GM13977 (cell line): Measurements from ENCODE around the gene HP.
"Not testable (repeated sequence)": the region's sequence is repeated elsewhere in the genome, so short reads cannot be mapped to it uniquely, and the experiment has no call there.

Experiments used
- DNase-seq: peaks from one replicate; pipeline ENCODE4 v3.0.0; 2012; ENCODE audit warnings: low spot score
- in situ Hi-C: fragments of 300-500 bp; cut with MboI; formaldehyde crosslinking; loops from one replicate; pipeline ENCODE4 v1.12.0; 2022; ENCODE audit warnings: low sequenced_read_pairs, low pct_unique_long_range_greater_than_20kb, mixed read lengths, inconsistent platforms; ENCODE audit not compliant: unreplicated experiment
- TF ChIP-seq, protein P1 (sequence below): IDR thresholded peaks from 2 replicates; pipeline ENCODE4 v1.5.1; 2012; ENCODE audit warnings: mild to moderate bottlenecking, control low read depth; ENCODE audit not compliant: insufficient read depth; ENCODE audit errors: extremely low read depth, missing control alignments

HP gene

DNA sequence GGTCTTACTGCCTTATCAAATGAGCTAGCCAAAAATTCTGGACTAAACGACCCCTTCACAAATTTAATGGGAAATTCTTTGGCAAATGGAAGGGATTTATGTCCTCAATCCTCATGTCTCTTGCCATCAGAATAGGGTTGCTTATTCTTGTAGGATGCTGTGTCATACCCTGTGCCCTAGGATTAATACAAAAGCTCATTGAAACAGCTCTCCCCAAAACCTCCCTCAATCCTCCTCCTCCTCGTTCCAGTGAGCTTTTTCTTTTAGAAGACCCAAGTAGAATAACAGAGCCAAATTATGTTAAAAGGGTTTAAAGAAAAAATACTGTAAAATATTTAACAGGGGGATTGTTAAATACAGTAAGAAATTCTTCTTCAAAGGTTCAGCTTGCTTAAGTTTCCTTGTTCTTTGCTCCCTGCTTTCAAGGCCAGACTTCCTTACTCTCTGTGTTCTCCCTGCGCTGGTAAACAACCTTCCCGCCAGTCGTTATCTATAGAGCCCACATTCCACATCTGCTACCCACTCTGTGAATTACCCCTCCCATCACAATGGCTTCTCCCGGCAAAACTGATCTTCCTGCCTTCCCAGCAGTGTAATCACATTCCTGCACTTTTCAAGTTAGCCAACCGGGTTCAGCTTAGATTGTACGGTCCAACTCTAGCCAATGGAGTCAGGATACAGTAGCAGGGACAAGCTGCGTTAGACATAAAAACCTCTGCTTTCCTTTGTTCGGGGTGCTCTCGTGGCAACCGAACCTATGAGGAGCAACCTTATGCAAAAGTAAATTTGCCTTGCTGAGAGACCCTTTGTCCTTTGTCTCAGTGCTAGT, 18.4 kb downstream of the HP start:
- in situ Hi-C loops: no loop called here
- TF ChIP-seq, protein P1, sequence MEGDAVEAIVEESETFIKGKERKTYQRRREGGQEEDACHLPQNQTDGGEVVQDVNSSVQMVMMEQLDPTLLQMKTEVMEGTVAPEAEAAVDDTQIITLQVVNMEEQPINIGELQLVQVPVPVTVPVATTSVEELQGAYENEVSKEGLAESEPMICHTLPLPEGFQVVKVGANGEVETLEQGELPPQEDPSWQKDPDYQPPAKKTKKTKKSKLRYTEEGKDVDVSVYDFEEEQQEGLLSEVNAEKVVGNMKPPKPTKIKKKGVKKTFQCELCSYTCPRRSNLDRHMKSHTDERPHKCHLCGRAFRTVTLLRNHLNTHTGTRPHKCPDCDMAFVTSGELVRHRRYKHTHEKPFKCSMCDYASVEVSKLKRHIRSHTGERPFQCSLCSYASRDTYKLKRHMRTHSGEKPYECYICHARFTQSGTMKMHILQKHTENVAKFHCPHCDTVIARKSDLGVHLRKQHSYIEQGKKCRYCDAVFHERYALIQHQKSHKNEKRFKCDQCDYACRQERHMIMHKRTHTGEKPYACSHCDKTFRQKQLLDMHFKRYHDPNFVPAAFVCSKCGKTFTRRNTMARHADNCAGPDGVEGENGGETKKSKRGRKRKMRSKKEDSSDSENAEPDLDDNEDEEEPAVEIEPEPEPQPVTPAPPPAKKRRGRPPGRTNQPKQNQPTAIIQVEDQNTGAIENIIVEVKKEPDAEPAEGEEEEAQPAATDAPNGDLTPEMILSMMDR: no peak
- no peak for DNase-seq

DNA sequence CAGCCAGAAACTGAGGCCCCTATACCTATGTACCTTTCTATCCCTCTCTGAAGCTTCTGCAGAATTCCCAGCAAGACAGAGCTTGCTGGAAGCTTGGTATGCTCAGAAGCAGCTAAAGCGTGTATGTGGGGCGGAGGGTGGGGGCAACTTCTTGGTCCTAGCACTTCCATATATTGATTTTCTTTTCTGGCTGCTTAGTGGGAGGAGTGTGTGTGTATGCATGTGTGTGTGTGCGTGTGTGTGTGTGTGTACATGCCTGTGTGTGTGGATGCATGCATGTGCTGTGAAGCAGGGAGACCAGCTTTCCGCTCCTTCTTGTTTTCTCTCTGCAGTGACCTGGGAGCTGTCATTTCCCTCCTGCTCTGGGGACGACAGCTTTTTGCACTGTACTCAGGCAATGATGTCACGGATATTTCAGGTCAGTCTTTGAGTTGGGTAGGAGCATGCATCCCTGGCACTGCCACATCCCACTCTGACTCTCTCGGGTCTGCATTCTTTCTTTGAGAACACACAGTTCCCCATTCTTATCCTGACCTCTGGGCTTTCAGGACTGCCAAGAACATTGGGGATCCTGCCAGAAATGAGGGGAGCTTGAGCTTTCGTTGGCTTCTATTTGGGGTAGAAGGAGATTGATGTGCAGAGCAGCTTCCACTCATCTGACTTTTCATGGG, 19.4 kb downstream of the HP start:
- DNase-seq: no peak
- in situ Hi-C loops: no loop called here
- TF ChIP-seq, protein P1: no peak

DNA sequence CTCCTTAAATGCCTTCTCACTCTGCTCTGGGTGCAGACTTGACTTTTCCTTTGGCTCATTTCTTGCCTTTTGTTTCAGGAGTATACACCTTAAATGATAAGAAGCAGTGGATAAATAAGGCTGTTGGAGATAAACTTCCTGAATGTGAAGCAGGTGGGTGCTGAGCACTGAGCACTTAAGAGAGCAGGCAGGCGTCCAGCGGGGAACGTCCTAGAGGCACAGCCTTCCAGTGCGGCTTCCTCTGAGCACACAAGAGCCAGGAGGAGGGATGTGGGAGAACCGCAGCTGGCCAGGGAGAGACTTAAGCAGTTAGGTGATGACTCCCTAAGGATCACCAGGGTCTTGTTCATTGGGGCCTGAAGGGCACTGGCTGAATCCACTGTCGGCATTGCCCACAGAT, 20.8 kb downstream of the HP start:
- in situ Hi-C loops, DNase-seq: not testable (repeated sequence)

DNA sequence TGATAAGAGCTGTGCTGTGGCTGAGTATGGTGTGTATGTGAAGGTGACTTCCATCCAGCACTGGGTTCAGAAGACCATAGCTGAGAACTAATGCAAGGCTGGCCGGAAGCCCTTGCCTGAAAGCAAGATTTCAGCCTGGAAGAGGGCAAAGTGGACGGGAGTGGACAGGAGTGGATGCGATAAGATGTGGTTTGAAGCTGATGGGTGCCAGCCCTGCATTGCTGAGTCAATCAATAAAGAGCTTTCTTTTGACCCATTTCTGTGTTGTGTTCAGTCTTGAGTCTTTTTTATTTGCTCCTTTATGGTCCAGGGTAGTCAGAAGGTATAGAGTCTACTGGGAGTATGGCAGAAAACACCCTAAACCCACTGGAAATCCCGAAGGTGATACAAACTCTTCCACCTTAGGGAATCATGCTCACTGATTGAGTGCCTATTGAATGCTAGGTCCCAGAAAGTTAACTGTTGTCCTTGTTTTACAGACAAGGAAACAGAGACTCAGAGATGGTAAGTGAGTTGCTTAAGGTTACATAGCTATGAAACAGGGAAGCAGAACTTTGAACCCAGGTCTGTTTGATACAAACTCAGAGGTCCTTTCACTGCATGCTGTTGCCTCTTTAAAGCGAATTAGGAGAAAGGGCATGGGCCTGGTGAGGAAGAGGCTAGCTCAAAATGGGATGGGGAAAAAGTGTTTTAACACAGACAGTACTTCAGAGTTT, 22.8 kb downstream of the HP start:
- DNase-seq, in situ Hi-C loops: not testable (repeated sequence)

DNA sequence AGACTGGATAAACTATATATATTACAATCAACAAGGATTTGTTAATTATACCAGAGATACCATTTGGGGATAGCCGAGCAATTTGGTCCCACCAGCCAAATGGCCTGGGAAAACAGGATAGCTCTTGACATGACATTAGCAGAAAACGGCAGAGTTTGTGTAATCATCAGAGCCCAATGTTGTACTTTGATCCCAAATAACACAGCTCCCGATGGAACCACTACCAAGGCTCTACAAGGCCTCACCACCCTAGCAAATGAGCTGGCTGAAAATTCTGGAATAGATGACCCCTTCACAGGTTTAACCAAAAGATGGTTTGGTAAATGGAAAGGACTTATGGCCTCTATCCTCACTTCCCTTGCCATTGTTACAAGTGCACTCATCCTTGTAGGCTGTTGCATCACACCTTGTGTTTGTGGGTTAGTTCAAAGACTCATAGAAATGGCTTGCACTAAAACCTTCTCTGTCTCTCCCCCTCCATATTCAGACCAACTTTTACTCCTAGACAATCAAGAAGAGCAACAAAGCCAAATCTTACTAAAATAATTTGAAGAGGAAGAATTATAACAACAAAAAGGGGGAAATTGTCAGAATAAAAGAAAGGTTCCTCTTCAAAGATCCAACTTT, 29.6 kb downstream of the HP start:
- TF ChIP-seq, protein P1: no peak
- no peak for DNase-seq
- in situ Hi-C loops: no loop called here

DNA sequence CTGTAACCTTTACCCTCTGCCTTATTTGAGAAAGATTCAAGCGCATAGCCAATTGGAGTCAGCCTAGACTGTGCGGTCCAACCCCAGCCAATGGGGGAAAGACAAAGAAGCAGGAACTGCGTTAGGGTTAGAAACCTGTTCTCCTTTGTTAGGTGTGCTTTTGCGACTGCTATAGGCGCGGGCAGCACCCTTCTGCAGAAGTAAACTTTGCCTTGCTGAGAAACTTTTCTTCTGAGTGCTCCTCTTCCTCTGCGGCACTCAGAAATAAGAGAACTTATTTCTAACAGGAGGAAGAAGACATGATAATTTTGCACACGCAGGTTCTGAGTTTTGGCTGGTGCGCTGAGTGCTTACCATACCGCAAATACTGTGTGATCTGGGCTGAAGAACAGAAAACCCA, 30.1 kb downstream of the HP start:
- in situ Hi-C loops: no loop called here
- TF ChIP-seq, protein P1: no peak
- no peak for DNase-seq

DNA sequence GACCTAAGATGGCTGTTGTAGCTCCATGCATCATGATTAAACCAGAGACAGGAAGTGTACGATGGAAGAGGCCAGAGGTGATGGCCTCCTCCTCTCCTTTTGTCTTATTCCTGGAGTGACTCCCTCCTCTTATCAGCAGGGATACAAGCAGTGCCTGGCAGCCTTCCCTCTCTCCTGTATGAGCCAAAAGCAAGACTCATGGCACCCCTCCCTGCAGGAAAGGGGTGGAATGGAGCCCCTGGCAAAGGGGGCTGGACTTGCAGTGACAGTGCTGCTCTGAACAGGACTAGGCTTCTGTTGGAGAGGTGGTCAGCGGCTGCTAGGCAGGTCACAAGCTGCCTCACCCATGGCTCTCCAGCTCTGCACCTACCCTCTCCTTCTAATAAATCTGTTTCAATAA, 30.7 kb downstream of the HP start:
- in situ Hi-C loops: no loop called here
- DNase-seq: no peak
- TF ChIP-seq, protein P1: no peak
